ENCODE data around the gene PPP1R3E. TPM values are rescaled to one million over a fixed set of nuclear protein-coding genes. Genes with fewer than 3 reads are reported as not detected.

PPP1R3E gene
- total and polyA plus RNA-seq, 2 of the 13 experiments (the other 11 are each of a cell fraction or from before 2014, with no cell fraction given): 16.5 to 26.5 TPM

DNA sequence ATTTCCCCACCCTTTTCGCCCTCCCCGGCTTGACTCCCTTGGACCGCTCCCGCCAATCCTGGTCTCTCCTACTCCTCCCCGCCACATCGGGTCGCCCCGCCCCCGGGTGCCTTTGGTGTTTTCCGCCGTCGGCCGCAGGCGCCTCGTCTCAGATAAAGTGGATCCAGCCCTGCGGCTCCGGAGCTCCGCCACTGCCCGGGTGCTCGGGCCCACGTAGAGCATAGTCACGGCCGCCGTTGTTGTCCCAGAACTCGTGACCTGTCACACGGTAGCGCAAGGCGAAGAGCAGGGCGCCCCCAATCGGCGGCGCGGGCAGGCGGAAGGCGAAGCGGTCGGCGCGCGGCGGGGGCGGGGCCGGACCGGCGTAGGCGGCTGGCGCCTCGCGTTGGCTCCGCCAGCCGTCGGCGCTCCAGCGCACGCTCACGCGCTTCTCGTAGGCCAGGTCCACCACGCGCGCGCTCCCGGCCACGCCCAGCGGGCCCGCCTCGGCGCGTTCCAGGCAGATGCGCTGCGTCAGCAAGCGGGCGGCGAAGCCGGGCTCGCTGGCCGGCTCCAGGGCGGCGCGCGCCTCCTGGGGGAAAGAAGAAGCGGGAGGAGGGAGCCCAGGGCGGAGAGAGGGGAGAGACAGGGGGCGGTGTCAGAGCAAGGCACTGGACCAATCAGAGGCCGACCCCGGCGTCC is 1.2 kb downstream of the PPP1R3E start (continued):
- TF ChIP-seq DBP (CRISPR knock-in tag; IDR thresholded peaks at IDR 0.05; ENCODE audit: not compliant biosample characterization): peak; percentile 88
- TF ChIP-seq ZBTB3 (CRISPR knock-in tag; IDR thresholded peaks at IDR 0.05; ENCODE audit: borderline replicate concordance, low read depth): no peak
- TF ChIP-seq ZNF552 (CRISPR knock-in tag; IDR thresholded peaks at IDR 0.05; ENCODE audit: borderline replicate concordance): no peak
- TF ChIP-seq MTERF4 (CRISPR knock-in tag; IDR thresholded peaks at IDR 0.05): no peak; the same call in 1 of the 2 replicates
- no peak; the same call in 1 of the 2 replicates for TF ChIP-seq ZNF570 (CRISPR knock-in tag; IDR thresholded peaks at IDR 0.05; ENCODE audit: borderline replicate concordance)
- peak; percentile 33; the same call in 1 of the 2 replicates for TF ChIP-seq NFATC3 (CRISPR knock-in tag; IDR thresholded peaks at IDR 0.05)
- TF ChIP-seq BRCA1 (CRISPR knock-in tag; IDR thresholded peaks at IDR 0.05): peak; percentile 72; the same call in 1 of the 2 replicates
- TF ChIP-seq, protein P1, sequence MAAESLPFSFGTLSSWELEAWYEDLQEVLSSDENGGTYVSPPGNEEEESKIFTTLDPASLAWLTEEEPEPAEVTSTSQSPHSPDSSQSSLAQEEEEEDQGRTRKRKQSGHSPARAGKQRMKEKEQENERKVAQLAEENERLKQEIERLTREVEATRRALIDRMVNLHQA (CRISPR knock-in tag; IDR thresholded peaks at IDR 0.05): peak; percentile 89; the same call in 1 of the 2 replicates
- TF ChIP-seq ZNF280B (CRISPR knock-in tag; IDR thresholded peaks at IDR 0.05; ENCODE audit: borderline replicate concordance): no peak; the same call in 1 of the 2 replicates
- TF ChIP-seq TFDP2 (CRISPR knock-in tag; IDR thresholded peaks at IDR 0.05): 0 out of 2 replicates have a peak, but pooled peaks have one; percentile 37
- no peak for TF ChIP-seq NCOA5 (CRISPR knock-in tag; IDR thresholded peaks at IDR 0.05)
- TF ChIP-seq, protein P2, sequence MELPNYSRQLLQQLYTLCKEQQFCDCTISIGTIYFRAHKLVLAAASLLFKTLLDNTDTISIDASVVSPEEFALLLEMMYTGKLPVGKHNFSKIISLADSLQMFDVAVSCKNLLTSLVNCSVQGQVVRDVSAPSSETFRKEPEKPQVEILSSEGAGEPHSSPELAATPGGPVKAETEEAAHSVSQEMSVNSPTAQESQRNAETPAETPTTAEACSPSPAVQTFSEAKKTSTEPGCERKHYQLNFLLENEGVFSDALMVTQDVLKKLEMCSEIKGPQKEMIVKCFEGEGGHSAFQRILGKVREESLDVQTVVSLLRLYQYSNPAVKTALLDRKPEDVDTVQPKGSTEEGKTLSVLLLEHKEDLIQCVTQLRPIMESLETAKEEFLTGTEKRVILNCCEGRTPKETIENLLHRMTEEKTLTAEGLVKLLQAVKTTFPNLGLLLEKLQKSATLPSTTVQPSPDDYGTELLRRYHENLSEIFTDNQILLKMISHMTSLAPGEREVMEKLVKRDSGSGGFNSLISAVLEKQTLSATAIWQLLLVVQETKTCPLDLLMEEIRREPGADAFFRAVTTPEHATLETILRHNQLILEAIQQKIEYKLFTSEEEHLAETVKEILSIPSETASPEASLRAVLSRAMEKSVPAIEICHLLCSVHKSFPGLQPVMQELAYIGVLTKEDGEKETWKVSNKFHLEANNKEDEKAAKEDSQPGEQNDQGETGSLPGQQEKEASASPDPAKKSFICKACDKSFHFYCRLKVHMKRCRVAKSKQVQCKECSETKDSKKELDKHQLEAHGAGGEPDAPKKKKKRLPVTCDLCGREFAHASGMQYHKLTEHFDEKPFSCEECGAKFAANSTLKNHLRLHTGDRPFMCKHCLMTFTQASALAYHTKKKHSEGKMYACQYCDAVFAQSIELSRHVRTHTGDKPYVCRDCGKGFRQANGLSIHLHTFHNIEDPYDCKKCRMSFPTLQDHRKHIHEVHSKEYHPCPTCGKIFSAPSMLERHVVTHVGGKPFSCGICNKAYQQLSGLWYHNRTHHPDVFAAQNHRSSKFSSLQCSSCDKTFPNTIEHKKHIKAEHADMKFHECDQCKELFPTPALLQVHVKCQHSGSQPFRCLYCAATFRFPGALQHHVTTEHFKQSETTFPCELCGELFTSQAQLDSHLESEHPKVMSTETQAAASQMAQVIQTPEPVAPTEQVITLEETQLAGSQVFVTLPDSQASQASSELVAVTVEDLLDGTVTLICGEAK (IDR thresholded peaks at IDR 0.05): no peak
- TF ChIP-seq, protein P2 (CRISPR knock-in tag; IDR thresholded peaks at IDR 0.05): no peak; the same call in 1 of the 2 replicates
- TF ChIP-seq SYNCRIP (IDR thresholded peaks at IDR 0.05; ENCODE audit: insufficient read depth, low read depth, low read length): no peak
